H9 (cell line): Measurements from ENCODE around the gene DPM3. TPM values are rescaled to one million over a fixed set of nuclear protein-coding genes. Genes with fewer than 3 reads are reported as not detected.

ENCODE experiments used
- DNase-seq: peaks from one replicate; pipeline ENCODE4 v3.0.0-alpha.2; 2017
- H2AFZ ChIP-seq: one replicate; pipeline ENCODE4 v1.6.1; 2013; ENCODE audit warnings: mild to moderate bottlenecking, low read length, control low read depth, moderate library complexity
- H2AK5ac ChIP-seq: 2 replicates; pipeline ENCODE4 v1.6.1; 2013; ENCODE audit warnings: low read length, control low read depth, mixed read lengths; ENCODE audit not compliant: insufficient read length
- H2BK120ac ChIP-seq: one replicate; pipeline ENCODE4 v1.6.1; 2013; ENCODE audit warnings: low read depth, mild to moderate bottlenecking, low read length, control low read depth, inconsistent platforms; ENCODE audit not compliant: poor library complexity, severe bottlenecking
- H2BK12ac ChIP-seq: 2 replicates; pipeline ENCODE4 v1.6.1; 2013; ENCODE audit warnings: low read length, control low read depth, mixed read lengths, low read depth; ENCODE audit not compliant: insufficient read length
- H2BK15ac ChIP-seq: 2 replicates; pipeline ENCODE4 v1.6.1; 2013; ENCODE audit warnings: low read depth, low read length, control low read depth
- H2BK20ac ChIP-seq: one replicate; pipeline ENCODE4 v1.6.1; 2013; ENCODE audit warnings: low read depth, mild to moderate bottlenecking, low read length, control low read depth, inconsistent platforms; ENCODE audit not compliant: poor library complexity, severe bottlenecking
- H2BK5ac ChIP-seq: 2 replicates; pipeline ENCODE4 v1.6.1; 2013; ENCODE audit warnings: low read length, control low read depth, mixed read lengths; ENCODE audit not compliant: insufficient read length
- H3K14ac ChIP-seq: 2 replicates; pipeline ENCODE4 v1.6.1; 2013; ENCODE audit warnings: low read length, control low read depth; ENCODE audit not compliant: insufficient read depth
- H3K18ac ChIP-seq: 2 replicates; pipeline ENCODE4 v1.6.1; 2013; ENCODE audit warnings: low read depth, mild to moderate bottlenecking, mixed read lengths, low read length, control low read depth; ENCODE audit not compliant: insufficient read length
- H3K23ac ChIP-seq: 2 replicates; pipeline ENCODE4 v1.6.1; 2013; ENCODE audit warnings: low read length, control low read depth, mixed read lengths, low read depth; ENCODE audit not compliant: insufficient read length
- H3K23me2 ChIP-seq: 2 replicates; pipeline ENCODE4 v1.6.1; 2013; ENCODE audit warnings: low read depth, mild to moderate bottlenecking, mixed read lengths, low read length, control low read depth; ENCODE audit not compliant: insufficient read length, poor library complexity, severe bottlenecking
- H3K27ac ChIP-seq: 2 replicates; pipeline ENCODE4 v1.5.1; 2013; ENCODE audit warnings: low read length, control low read depth, mixed read lengths, low read depth; ENCODE audit not compliant: insufficient read length
- H3K27me3 ChIP-seq: 2 replicates; pipeline ENCODE4 v1.6.1; 2013; ENCODE audit warnings: low read length, control low read depth, inconsistent platforms; ENCODE audit not compliant: insufficient read depth
- H3K4ac ChIP-seq: 2 replicates; pipeline ENCODE4 v1.6.1; 2013; ENCODE audit warnings: low read depth, mild to moderate bottlenecking, control low read depth, inconsistent platforms, low read length, moderate library complexity
- H3K4me1 ChIP-seq: 2 replicates; pipeline ENCODE4 v1.6.1; 2013; ENCODE audit warnings: low read length, control low read depth, inconsistent platforms; ENCODE audit not compliant: insufficient read depth
- H3K4me2 ChIP-seq: 2 replicates; pipeline ENCODE4 v1.6.1; 2013; ENCODE audit warnings: low read length, control low read depth, mixed read lengths; ENCODE audit not compliant: insufficient read length, insufficient read depth
- H3K56ac ChIP-seq: 2 replicates; pipeline ENCODE4 v1.6.1; 2013; ENCODE audit warnings: low read depth, mild to moderate bottlenecking, mixed read lengths, low read length, control low read depth; ENCODE audit not compliant: insufficient read length
- H3K79me1 ChIP-seq: 2 replicates; pipeline ENCODE4 v1.6.1; 2013; ENCODE audit warnings: low read depth, mild to moderate bottlenecking, moderate library complexity, low read length, control low read depth, inconsistent platforms; ENCODE audit not compliant: insufficient read depth, poor library complexity, severe bottlenecking
- H3K79me2 ChIP-seq: 2 replicates; pipeline ENCODE4 v1.6.1; 2013; ENCODE audit warnings: low read length, control low read depth, inconsistent platforms; ENCODE audit not compliant: insufficient read depth
- H3K9ac ChIP-seq: 2 replicates; pipeline ENCODE4 v1.6.1; 2013; ENCODE audit warnings: low read length, control low read depth, mixed read lengths; ENCODE audit not compliant: insufficient read length; ENCODE audit errors: extremely low read depth
- H3K9me3 ChIP-seq: one replicate; pipeline ENCODE4 v1.6.1; 2013; ENCODE audit warnings: low read depth, low read length, inconsistent platforms; ENCODE audit not compliant: control insufficient read depth
- H3T11ph ChIP-seq: one replicate; pipeline ENCODE4 v1.6.1; 2013; ENCODE audit warnings: mild to moderate bottlenecking, low read length, control low read depth, inconsistent platforms
- H4K20me1 ChIP-seq: one replicate; pipeline ENCODE4 v1.6.1; 2013; ENCODE audit not compliant: control insufficient read depth, insufficient read length, insufficient read depth
- H4K5ac ChIP-seq: 2 replicates; pipeline ENCODE4 v1.6.1; 2013; ENCODE audit warnings: low read depth, mild to moderate bottlenecking, mixed read lengths, low read length, control low read depth; ENCODE audit not compliant: insufficient read length
- H4K8ac ChIP-seq: replicated peaks from 2 replicates; pipeline ENCODE4 v1.6.1; 2013; ENCODE audit warnings: low read length, control low read depth, mixed read lengths, low read depth; ENCODE audit not compliant: insufficient read length
- H4K91ac ChIP-seq: 2 replicates; pipeline ENCODE4 v1.6.1; 2013; ENCODE audit warnings: low read depth, mild to moderate bottlenecking, moderate library complexity, mixed read lengths, low read length, control low read depth; ENCODE audit not compliant: insufficient read length
- H3K27ac Mint-ChIP-seq, 3 experiments: 2 replicates in 2 of 3; 3 replicates in 1 of 3; pipeline ENCODE4 v1.8.0; 2020 to 2021; ENCODE audit warnings: mixed read lengths in 3 of 3, mild to moderate bottlenecking in 1 of 3, moderate library complexity in 1 of 3
- H3K27me3 Mint-ChIP-seq: 2 replicates; pipeline ENCODE4 v1.8.0; 2021; ENCODE audit warnings: low read depth, mild to moderate bottlenecking, moderate library complexity, mixed read lengths
- H3K36me3 Mint-ChIP-seq, 3 experiments: 2 replicates in 2 of 3; 3 replicates in 1 of 3; pipeline ENCODE4 v1.8.0; 2020 to 2021; ENCODE audit warnings: low read depth in 3 of 3, mixed read lengths in 3 of 3; ENCODE audit not compliant: insufficient read depth in 1 of 3
- H3K4me1 Mint-ChIP-seq, 2 experiments: 2 replicates each; pipeline ENCODE4 v1.8.0; 2020; ENCODE audit warnings: mixed read lengths in 2 of 2
- H3K4me3 Mint-ChIP-seq, 2 experiments: 2 replicates in 1 of 2; 3 replicates in 1 of 2; pipeline ENCODE4 v1.8.0; 2020 to 2021; ENCODE audit warnings: mild to moderate bottlenecking in 2 of 2, mixed read lengths in 2 of 2, moderate library complexity in 1 of 2
- H3K9me3 Mint-ChIP-seq, 2 experiments: 2 replicates in 1 of 2; 3 replicates in 1 of 2; pipeline ENCODE4 v1.8.0; 2020; ENCODE audit warnings: mild to moderate bottlenecking in 2 of 2, mixed read lengths in 2 of 2, moderate library complexity in 1 of 2
- WGBS: extraction: QIAGEN DNeasy Blood & Tissue Kit; methylation state at CpG from one replicate; pipeline ENCODE4 v1.1.7; 2013; ENCODE audit warnings: missing lambda C conversion rate, low lambda C conversion rate, mixed read lengths; ENCODE audit not compliant: insufficient read length; ENCODE audit errors: extremely low coverage; 5-methylcytosine and 5-hydroxymethylcytosine counted together
- total RNA-seq: library from RNA; stranded (reverse); gene quantifications from 2 replicates; pipeline ENCODE4 v1.2.1, GENCODE V29; 2021
- TF ChIP-seq, protein P1 (sequence below): fragments of 200-600 bp; sonication (generic); conservative IDR thresholded peaks from 3 replicates; pipeline ENCODE4 v1.8.0; 2021; ENCODE audit warnings: antibody characterized with exemption, mild to moderate bottlenecking

Gene DPM3
- total RNA-seq, 1 experiment from 2014 or later, result 48.5 TPM

GRCh38 chr1:155091071-155092051 lies 49.0 kb downstream of the DPM3 start:
- no peaks in the 10 kb centered on the region for H3K79me1 ChIP-seq

More at GRCh38 chr1:155091071-155092051, 49.0 kb downstream of the DPM3 start:
- no peak overlapping the region for H2BK5ac ChIP-seq
- Mint-ChIP-seq H3K36me3 (0 out of 7 replicates have a peak, but pooled peaks cover 0 to 4% (median 0%) of the 10 kb centered on the region in 3 experiments), H3K9me3 (no peaks in the 10 kb centered on the region; a peak in 1 of 5 replicates), H3K27ac (no peak overlapping the region), H3K27me3 (peaks cover 50% of the 10 kb centered on the region), H3K4me3 (peak overlapping the region in 1 of 2 experiments; percentile 27; a peak in 2 of 5 replicates), H3K4me1 (peaks cover 17 to 35% of the 10 kb centered on the region in 2 experiments)
- H4K91ac ChIP-seq, result no peak overlapping the region
- H3K9ac ChIP-seq, result no peak overlapping the region
- H2BK120ac ChIP-seq, result no peak overlapping the region
- no peak overlapping the region for H3K23ac ChIP-seq
- no peaks in the 10 kb centered on the region for H3K4me1 ChIP-seq
- H3K79me2 ChIP-seq, result no peaks in the 10 kb centered on the region
- H3K18ac ChIP-seq, result no peak overlapping the region
- H3K14ac ChIP-seq, result no peak overlapping the region
- no peak overlapping the region for H3K4ac ChIP-seq
- WGBS, result no CpG with 5 or more reads among the region's 29 CpGs
- H2BK12ac ChIP-seq, result no peak overlapping the region
- H3K27me3 ChIP-seq, result peaks cover 2% of the 10 kb centered on the region; the same call in 1 of the 2 replicates
- H3K27ac ChIP-seq, result no peak overlapping the region
- TF ChIP-seq, protein P1, sequence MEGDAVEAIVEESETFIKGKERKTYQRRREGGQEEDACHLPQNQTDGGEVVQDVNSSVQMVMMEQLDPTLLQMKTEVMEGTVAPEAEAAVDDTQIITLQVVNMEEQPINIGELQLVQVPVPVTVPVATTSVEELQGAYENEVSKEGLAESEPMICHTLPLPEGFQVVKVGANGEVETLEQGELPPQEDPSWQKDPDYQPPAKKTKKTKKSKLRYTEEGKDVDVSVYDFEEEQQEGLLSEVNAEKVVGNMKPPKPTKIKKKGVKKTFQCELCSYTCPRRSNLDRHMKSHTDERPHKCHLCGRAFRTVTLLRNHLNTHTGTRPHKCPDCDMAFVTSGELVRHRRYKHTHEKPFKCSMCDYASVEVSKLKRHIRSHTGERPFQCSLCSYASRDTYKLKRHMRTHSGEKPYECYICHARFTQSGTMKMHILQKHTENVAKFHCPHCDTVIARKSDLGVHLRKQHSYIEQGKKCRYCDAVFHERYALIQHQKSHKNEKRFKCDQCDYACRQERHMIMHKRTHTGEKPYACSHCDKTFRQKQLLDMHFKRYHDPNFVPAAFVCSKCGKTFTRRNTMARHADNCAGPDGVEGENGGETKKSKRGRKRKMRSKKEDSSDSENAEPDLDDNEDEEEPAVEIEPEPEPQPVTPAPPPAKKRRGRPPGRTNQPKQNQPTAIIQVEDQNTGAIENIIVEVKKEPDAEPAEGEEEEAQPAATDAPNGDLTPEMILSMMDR, result peak; percentile 99
- peak; percentile 91 for DNase-seq
- H4K5ac ChIP-seq, result no peak overlapping the region
- no peak overlapping the region for H3T11ph ChIP-seq
- H3K56ac ChIP-seq, result no peak overlapping the region
- no peaks in the 10 kb centered on the region for H4K20me1 ChIP-seq
- H4K8ac ChIP-seq, result no peak overlapping the region
- H3K9me3 ChIP-seq, result no peaks in the 10 kb centered on the region
- H3K4me2 ChIP-seq, result peak overlapping the region; percentile 10
- no peak overlapping the region for H2AK5ac ChIP-seq
- H2AFZ ChIP-seq, result no peak overlapping the region
- H2BK20ac ChIP-seq, result no peak overlapping the region
- H3K23me2 ChIP-seq, result peaks cover 7% of the 10 kb centered on the region
- no peak overlapping the region for H2BK15ac ChIP-seq

Other genes starting within 250 kb of the DPM3 start
- 26.3 and 30.2 TPM in 2 replicates for gene PMVK, start 203.8 kb downstream of the DPM3 start, total RNA-seq
- gene PBXIP1, start 184.4 kb downstream of the DPM3 start, total RNA-seq, result 21.6 and 22.5 TPM in 2 replicates
- 38.7 and 39.5 TPM in 2 replicates for gene PYGO2, start 178.7 kb downstream of the DPM3 start, total RNA-seq
- gene SHC1, start 169.8 kb downstream of the DPM3 start, total RNA-seq, result 168 and 173 TPM in 2 replicates
- 279 and 283 TPM in 2 replicates for gene CKS1B, start 165.8 kb downstream of the DPM3 start, total RNA-seq
- gene FLAD1, start 157.2 kb downstream of the DPM3 start, total RNA-seq, result 97.0 and 102 TPM in 2 replicates
- gene LENEP, start 146.9 kb downstream of the DPM3 start, total RNA-seq, result 1.4 and 2.8 TPM in 2 replicates
- gene ZBTB7B, start 137.7 kb downstream of the DPM3 start, total RNA-seq, result 33.5 and 38.3 TPM in 2 replicates
- gene DCST2, start 106.8 kb downstream of the DPM3 start, total RNA-seq, result 0.35 and 0.44 TPM in 2 replicates
- not detected in 2 replicates for gene DCST1, start 106.7 kb downstream of the DPM3 start, total RNA-seq
- gene ADAM15, start 89.2 kb downstream of the DPM3 start, total RNA-seq, result 29.6 and 30.6 TPM in 2 replicates
- 11.7 and 11.8 TPM in 2 replicates for gene EFNA4, start 76.8 kb downstream of the DPM3 start, total RNA-seq
- gene EFNA3, start 61.7 kb downstream of the DPM3 start, total RNA-seq, result 3.9 and 4.6 TPM in 2 replicates
- gene EFNA1, start 12.7 kb downstream of the DPM3 start, total RNA-seq, result 1.4 and 1.9 TPM in 2 replicates
- gene SLC50A1, start 4.7 kb downstream of the DPM3 start, total RNA-seq, result 24.9 and 26.0 TPM in 2 replicates
- 149 and 152 TPM in 2 replicates for gene KRTCAP2, start 32.8 kb upstream of the DPM3 start, total RNA-seq
- gene TRIM46, start 33.3 kb upstream of the DPM3 start, total RNA-seq, result 16.5 and 18.4 TPM in 2 replicates
- 5.0 and 5.9 TPM in 2 replicates for gene THBS3, start 67.4 kb upstream of the DPM3 start, total RNA-seq
- gene MTX1, start 68.2 kb upstream of the DPM3 start, total RNA-seq, result 43.6 and 45.0 TPM in 2 replicates
- 40.8 and 41.0 TPM in 2 replicates for gene ENTREP3, start 115.0 kb upstream of the DPM3 start, total RNA-seq
- gene SCAMP3, start 121.8 kb upstream of the DPM3 start, total RNA-seq, result 52.5 and 54.0 TPM in 2 replicates
- gene CLK2, start 133.0 kb upstream of the DPM3 start, total RNA-seq, result 77.5 and 81.5 TPM in 2 replicates
- gene HCN3, start 136.9 kb upstream of the DPM3 start, total RNA-seq, result 4.7 and 5.4 TPM in 2 replicates
- 0.13 TPM in 1 of 2 replicates, not detected in the other for gene PKLR, start 160.9 kb upstream of the DPM3 start, total RNA-seq
- gene FDPS, start 168.3 kb upstream of the DPM3 start, total RNA-seq, result 271 and 273 TPM in 2 replicates
- 66.9 and 70.8 TPM in 2 replicates for gene RUSC1, start 180.4 kb upstream of the DPM3 start, total RNA-seq